T-helper 17 cell (primary cell): ENCODE data around the gene ZNF350. TPM values are rescaled to one million over a fixed set of nuclear protein-coding genes. Genes with fewer than 3 reads are reported as not detected.
"Not testable (repeated sequence)": the region's sequence is repeated elsewhere in the genome, so short reads cannot be mapped to it uniquely, and the experiment has no call there.

Experiments
- ATAC-seq: fragments of 150-1000 bp; cut with Tn5 transposase; 2 replicates; pipeline ENCODE4 v1.10.0; 2021; ENCODE audit warnings: mild to moderate bottlenecking, moderate library complexity
- DNase-seq, 3 donors: peaks; one replicate each; pipeline versions ENCODE4 v3.0.0 to v3.0.0-alpha.2; 2020 to 2021
- H3K9me3 ChIP-seq: one replicate; pipeline ENCODE4 v1.7.0; 2013; ENCODE audit warnings: low read length, mild to moderate bottlenecking; ENCODE audit not compliant: control insufficient read depth, poor library complexity, severe bottlenecking
- H3K27ac Mint-ChIP-seq: one replicate; pipeline ENCODE4 v1.8.0; 2022; ENCODE audit warnings: mild to moderate bottlenecking, moderate library complexity, mixed read lengths
- H3K27me3 Mint-ChIP-seq: one replicate; pipeline ENCODE4 v1.8.0; 2022; ENCODE audit warnings: mixed read lengths
- H3K36me3 Mint-ChIP-seq: one replicate; pipeline ENCODE4 v1.8.0; 2022; ENCODE audit warnings: low read depth, mixed read lengths
- H3K4me1 Mint-ChIP-seq: one replicate; pipeline ENCODE4 v1.8.0; 2022; ENCODE audit warnings: mild to moderate bottlenecking, mixed read lengths
- H3K4me3 Mint-ChIP-seq: one replicate; pipeline ENCODE4 v1.8.0; 2022; ENCODE audit warnings: mild to moderate bottlenecking, moderate library complexity, mixed read lengths
- total RNA-seq, 4 donors: library from RNA in 2 of 4; stranded (reverse) in 2 of 4; gene quantifications; one replicate each; pipeline ENCODE4 v1.2.3 and lab custom pipeline; 2022 to 2026

The ZNF350 gene
- total RNA-seq, 2 donors from 2014 or later: 33.5 to 36.0 TPM

DNA sequence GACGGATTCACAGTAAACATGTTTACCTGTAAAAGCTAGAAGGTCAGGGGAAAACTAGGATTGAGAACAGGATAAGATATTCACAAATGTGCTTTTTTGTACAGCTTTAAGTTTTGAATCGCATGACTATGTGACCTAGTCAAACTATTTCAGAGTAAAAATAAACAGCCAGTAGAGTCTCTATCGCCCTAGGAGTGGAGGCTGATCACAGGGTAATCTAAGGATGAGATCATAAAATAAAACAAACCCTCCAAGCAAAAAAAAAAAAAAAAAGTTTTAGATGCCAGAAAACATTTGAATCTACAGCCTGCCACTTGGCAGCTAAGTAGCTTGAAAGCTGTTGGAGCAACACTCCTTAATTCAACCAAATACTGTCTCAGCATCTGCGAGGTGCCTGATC lies 26.8 kb downstream of the ZNF350 start:
- ATAC-seq (no peak), DNase-seq (no peak)
- Mint-ChIP-seq H3K4me3 (no peak overlapping the region), H3K27me3 (no peaks in the 10 kb centered on the region), H3K4me1 (no peaks in the 10 kb centered on the region), H3K36me3 (peaks cover 6% of the 10 kb centered on the region), H3K27ac (no peak overlapping the region)
- peaks cover 23% of the 10 kb centered on the region for H3K9me3 ChIP-seq

DNA sequence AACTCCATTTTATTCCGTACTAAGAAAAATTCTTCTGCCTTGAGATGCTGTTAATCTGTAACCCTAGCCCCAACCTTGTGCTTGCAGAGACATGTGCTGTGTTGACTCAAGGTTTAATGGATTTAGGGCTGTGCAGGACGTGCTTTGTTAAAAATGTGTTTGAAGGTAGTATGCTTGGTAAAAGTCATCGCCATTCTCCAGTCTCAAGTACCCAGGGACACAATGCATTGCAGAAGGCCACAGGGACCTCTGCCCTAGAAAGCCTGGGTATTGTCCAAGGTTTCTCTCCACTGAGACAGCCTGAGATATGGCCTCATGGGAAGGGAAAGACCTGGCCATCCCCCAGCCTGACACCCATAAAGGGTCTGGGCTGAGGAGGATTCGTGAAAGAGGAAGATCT lies 28.8 kb downstream of the ZNF350 start:
- peaks cover 20% of the 10 kb centered on the region for H3K9me3 ChIP-seq
- H3K36me3 Mint-ChIP-seq: not testable (repeated sequence)

DNA sequence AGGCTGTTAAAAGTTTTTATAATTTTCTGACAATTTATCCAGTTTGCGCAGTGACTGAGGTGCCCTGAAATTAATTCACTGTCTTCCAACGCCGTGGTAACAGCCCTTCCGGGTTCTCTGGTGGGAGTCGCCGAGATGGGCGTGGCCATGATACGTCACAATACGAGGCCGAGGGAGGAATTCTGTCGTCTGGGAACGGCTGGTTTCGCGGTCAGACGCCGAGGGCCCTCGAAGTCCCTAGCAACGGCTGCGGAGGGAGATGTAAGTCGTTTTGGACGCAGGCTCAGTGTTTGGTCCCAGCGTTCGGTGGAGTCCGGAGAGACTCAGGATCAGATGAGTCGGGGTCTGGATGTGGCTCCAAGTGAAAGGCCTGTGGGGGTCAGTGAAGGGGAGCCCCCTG lies 37.7 kb downstream of the ZNF350 start:
- Mint-ChIP-seq H3K27ac (no peak overlapping the region), H3K36me3 (peaks cover 2% of the 10 kb centered on the region), H3K4me3 (no peak overlapping the region), H3K4me1 (no peaks in the 10 kb centered on the region), H3K27me3 (no peaks in the 10 kb centered on the region)
- ATAC-seq: no peak
- no peak for DNase-seq
- peaks cover 43% of the 10 kb centered on the region for H3K9me3 ChIP-seq

More for the DNA sequence above, 28.8 kb downstream of the ZNF350 start:
- not testable (repeated sequence) for DNase-seq, H3K4me3 Mint-ChIP-seq, H3K27ac Mint-ChIP-seq, ATAC-seq, H3K27me3 Mint-ChIP-seq, H3K4me1 Mint-ChIP-seq

DNA sequence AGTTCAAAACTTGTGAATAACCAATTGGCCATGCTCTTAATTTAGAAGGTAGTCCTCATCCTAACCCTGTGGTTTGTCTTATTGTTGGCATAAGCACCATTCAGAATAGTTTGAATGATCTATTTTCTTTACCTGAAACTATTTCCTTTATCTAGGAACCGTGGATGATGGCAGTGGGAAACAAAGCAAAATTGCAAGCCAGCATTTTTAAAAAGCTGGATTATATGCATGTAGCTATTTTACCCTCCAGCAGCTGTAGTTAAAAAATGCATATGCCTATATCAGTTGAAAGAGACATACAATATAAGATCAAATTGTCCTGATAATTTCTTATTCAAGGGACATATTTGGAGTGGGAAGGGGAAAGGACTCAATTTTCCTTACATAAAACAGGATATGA lies 40.0 kb downstream of the ZNF350 start:
- Mint-ChIP-seq H3K27me3 (no peaks in the 10 kb centered on the region), H3K36me3 (peaks cover 4% of the 10 kb centered on the region), H3K4me3 (no peak overlapping the region), H3K4me1 (no peaks in the 10 kb centered on the region), H3K27ac (no peak overlapping the region)
- DNase-seq (no peak), ATAC-seq (no peak)
- peaks cover 60% of the 10 kb centered on the region for H3K9me3 ChIP-seq

DNA sequence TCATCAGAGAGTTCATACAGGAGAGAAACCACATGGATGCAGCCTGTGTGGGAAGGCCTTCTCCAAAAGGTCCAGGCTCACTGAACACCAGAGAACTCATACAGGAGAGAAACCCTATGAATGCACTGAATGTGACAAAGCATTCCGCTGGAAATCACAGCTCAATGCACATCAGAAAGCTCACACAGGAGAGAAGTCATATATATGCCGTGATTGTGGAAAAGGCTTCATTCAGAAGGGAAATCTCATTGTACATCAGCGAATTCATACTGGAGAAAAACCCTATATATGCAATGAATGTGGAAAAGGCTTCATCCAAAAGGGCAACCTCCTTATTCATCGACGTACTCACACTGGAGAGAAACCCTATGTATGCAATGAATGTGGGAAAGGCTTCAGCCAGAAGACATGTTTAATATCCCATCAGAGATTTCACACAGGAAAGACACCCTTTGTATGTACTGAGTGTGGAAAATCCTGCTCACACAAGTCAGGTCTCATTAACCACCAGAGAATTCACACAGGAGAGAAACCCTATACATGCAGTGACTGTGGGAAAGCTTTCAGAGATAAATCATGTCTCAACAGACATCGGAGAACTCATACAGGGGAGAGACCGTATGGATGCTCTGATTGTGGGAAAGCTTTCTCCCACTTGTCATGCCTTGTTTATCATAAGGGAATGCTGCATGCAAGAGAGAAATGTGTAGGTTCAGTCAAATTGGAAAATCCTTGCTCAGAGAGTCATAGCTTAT lies 41.7 kb downstream of the ZNF350 start:
- peaks cover 73% of the 10 kb centered on the region for H3K9me3 ChIP-seq
- no peaks in the 10 kb centered on the region for H3K4me1 Mint-ChIP-seq
- ATAC-seq (no peak), DNase-seq (no peak)
- H3K4me3 Mint-ChIP-seq: no peak overlapping the region
- H3K27ac Mint-ChIP-seq: no peak overlapping the region
- H3K27me3 Mint-ChIP-seq: no peaks in the 10 kb centered on the region
- peaks cover 9% of the 10 kb centered on the region for H3K36me3 Mint-ChIP-seq

DNA sequence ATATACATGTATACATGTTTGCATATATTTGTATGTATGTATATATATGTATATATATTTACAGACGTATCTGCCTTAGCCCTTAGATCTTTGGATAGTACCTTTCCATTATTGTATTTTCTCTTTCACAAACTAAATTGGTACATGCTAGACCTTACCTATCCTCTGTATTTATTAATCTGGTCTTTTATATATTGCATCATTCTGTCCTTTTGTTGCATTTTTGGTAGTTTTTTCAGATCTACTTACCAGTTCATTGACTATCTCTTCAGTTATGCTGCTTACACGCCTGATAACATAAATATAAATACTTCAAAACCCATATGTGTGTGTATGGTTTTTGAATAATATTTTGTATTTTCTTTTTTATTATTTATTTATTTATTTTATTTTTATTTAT lies 47.7 kb downstream of the ZNF350 start:
- ATAC-seq (no peak), DNase-seq (no peak)
- Mint-ChIP-seq H3K27me3 (no peaks in the 10 kb centered on the region), H3K4me3 (no peak overlapping the region), H3K36me3 (peaks cover 7% of the 10 kb centered on the region), H3K4me1 (no peaks in the 10 kb centered on the region), H3K27ac (no peak overlapping the region)
- peaks cover 63% of the 10 kb centered on the region for H3K9me3 ChIP-seq

DNA sequence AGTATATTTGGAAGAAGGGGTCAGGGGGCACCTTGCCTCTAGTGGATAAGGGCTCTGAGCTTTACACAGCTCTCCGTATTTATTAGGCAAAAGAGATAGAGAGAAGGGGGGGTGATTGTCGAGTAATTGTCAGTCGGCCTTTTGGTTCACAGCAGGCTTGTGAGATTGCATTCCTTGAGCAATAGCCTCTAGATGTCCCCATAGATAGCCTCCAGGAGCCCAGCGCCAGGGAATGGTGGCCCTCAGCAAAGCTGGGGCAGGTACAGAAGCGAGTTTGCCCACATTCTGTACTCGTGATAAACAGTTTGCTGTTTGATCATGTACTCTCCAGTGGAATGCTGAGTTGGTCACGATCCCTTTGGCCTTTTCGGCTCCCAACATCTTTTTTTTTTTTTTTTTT lies 54.7 kb downstream of the ZNF350 start:
- no peak overlapping the region for H3K27ac Mint-ChIP-seq

DNA sequence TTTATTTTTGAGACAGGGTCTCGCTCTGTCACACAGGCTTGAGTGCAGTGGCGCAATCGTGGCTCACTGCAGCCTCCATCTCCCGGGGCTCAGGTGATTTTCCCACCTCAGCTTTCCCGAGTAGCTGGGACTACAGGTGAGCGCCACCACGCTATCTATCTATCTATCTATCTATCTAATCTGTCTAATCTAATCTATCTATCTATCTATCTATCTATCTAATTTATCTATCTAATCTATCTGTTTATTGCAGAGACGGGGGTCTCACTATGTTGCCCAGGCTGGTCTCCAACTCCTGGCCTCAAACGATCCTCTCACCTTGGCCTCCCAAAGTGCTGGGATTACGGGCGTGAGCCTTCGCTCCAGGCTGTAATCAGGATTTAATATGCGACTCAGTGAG lies 58.8 kb downstream of the ZNF350 start:
- Mint-ChIP-seq H3K4me3 (peak overlapping the region; percentile 94), H3K27ac (peak overlapping the region; percentile 87), H3K4me1 (peaks cover 7% of the 10 kb centered on the region), H3K36me3 (peaks cover 15% of the 10 kb centered on the region), H3K27me3 (no peaks in the 10 kb centered on the region)
- H3K9me3 ChIP-seq: peaks cover 6% of the 10 kb centered on the region
- no peak for DNase-seq
- ATAC-seq: no peak

More for the DNA sequence above, 54.7 kb downstream of the ZNF350 start:
- Mint-ChIP-seq H3K4me1 (peaks cover 5% of the 10 kb centered on the region), H3K27me3 (no peaks in the 10 kb centered on the region), H3K4me3 (no peak overlapping the region), H3K36me3 (peaks cover 13% of the 10 kb centered on the region)
- ATAC-seq: no peak
- no peak for DNase-seq
- peaks cover 28% of the 10 kb centered on the region for H3K9me3 ChIP-seq

DNA sequence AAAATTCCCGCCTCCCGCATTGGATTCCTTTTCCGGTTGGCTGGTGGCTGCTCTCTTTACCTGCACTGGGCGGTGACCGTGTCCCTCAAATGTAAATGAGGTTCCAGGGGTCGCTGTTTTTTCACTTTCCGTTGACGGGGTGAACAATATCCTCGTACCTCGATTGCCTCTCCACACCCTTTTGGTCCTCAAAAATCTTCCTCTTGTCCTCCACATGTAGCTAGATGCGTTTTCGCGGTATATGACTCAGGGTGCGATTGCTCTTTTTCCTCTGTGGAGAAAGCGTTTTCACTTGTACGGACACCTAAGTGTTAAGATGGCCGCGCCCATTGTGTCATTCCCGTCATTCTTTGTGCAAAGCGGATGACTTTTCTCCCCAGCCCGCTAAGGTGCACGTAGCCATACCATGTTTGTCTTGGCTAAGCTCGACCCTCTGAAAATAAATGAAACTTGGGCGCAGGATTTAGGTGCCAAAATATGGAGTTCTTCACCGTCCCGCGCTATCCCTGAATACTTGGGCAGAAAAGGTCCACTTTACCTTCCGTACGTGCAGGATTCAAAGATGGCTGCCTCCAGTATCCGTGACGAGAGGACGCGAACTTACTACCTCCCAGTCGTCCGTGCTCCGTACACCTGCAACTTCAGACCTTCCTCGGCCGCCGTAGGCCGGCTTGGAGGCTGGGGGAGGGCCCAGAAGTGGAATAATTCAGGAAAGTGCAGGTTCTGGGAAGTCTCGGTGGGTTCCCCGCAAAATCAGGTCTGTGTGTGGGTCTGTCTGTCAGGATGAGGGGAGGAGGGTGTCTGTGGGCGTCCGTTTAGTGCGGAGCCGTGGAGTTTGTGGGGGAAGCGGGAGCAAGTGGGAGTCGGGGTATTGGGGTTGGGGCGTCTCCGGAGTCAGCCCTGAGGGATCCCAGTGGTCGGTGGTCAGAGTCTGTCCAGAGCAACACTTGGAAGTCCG lies 59.6 kb downstream of the ZNF350 start, which contains the start of gene ZNF613:
Gene ZNF613, plus strand, starts transcription at position 689 of the 958 bp plus-strand sequence. CDS start 8,749 bp downstream, outside the sequence.
- DNase-seq: peak; percentile 47 to 68 (median 62)
- no peaks in the 10 kb centered on the region for H3K27me3 Mint-ChIP-seq
- peaks cover 15% of the 10 kb centered on the region for H3K36me3 Mint-ChIP-seq
- peak; percentile 93 for ATAC-seq
- H3K27ac Mint-ChIP-seq: peak within 1 kb of the TSS; percentile 87
- H3K9me3 ChIP-seq: peaks cover 8% of the 10 kb centered on the region
- H3K4me3 Mint-ChIP-seq: peak within 1 kb of the TSS; percentile 94
- peaks cover 7% of the 10 kb centered on the region for H3K4me1 Mint-ChIP-seq

DNA sequence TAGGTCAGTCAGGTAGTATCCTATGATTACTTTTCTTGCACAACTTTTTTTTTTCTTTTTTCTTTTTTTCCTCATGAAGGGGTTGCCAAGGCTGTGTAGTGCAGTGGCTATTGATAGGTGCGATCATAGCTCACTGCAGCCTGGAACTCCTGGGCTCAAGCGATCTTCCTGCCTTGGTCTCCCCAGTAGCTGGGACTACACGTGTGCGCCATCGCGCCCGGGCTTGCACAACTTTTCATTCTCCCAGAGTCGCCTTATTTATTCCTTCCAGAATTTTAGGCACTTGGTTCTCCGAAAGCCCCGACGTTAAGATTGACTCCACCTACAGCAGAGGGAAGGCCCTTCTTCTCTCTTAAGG lies 60.2 kb downstream of the ZNF350 start:
- H3K36me3 Mint-ChIP-seq: peaks cover 13% of the 10 kb centered on the region
- H3K4me1 Mint-ChIP-seq: peaks cover 7% of the 10 kb centered on the region
- no peaks in the 10 kb centered on the region for H3K27me3 Mint-ChIP-seq
- no peak for DNase-seq
- peaks cover 11% of the 10 kb centered on the region for H3K9me3 ChIP-seq
- ATAC-seq: no peak
- H3K4me3 Mint-ChIP-seq: peak overlapping the region; percentile 94
- peak overlapping the region; percentile 87 for H3K27ac Mint-ChIP-seq

DNA sequence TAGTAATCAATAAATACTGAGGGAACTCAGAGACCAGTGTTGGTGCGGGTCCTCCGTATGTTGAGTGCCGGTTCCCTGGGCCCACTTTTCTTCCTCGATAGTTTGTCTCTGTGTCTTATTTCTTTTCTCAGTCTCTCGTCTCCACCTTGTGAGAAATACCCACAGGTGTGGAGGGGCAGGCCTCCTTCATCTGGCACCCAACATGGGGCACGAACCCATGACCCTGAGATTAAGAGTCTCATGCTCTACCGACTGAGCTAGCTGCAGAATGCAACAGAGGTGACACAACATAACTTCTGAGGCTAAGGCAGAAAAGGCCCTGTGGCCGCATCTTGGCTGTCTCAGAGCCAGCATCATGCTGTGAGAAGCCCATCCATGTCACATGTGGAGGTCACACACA lies 64.7 kb downstream of the ZNF350 start:
- DNase-seq (no peak), ATAC-seq (no peak)
- no peaks in the 10 kb centered on the region for H3K27me3 Mint-ChIP-seq
- H3K4me3 Mint-ChIP-seq: no peak overlapping the region
- peaks cover 2% of the 10 kb centered on the region for H3K4me1 Mint-ChIP-seq
- peaks cover 32% of the 10 kb centered on the region for H3K9me3 ChIP-seq
- H3K27ac Mint-ChIP-seq: no peak overlapping the region
- peaks cover 4% of the 10 kb centered on the region for H3K36me3 Mint-ChIP-seq

DNA sequence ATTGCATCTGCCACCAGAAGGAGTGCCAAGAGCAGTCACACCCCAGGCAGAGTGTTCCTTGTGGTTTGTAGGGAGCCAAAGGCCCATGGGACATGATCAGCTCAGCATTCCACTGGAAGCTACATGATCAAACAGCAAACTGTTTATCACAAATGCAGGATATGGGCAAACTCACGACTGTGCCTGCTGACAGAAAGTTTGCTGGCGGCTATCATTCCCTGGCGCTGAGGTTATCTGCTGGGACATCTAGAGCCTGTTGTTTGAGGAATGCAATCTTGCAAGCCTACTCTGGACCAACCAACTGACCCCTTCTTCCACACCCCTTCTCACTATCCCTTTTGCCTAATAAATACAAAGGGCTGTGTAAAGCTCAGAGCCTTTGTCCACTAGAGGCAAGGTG lies 67.0 kb downstream of the ZNF350 start:
- no peaks in the 10 kb centered on the region for H3K27me3 Mint-ChIP-seq
- no peak for DNase-seq
- no peaks in the 10 kb centered on the region for H3K36me3 Mint-ChIP-seq
- no peak overlapping the region for H3K27ac Mint-ChIP-seq
- no peaks in the 10 kb centered on the region for H3K4me1 Mint-ChIP-seq
- no peak overlapping the region for H3K4me3 Mint-ChIP-seq
- no peak for ATAC-seq
- H3K9me3 ChIP-seq: peaks cover 42% of the 10 kb centered on the region

DNA sequence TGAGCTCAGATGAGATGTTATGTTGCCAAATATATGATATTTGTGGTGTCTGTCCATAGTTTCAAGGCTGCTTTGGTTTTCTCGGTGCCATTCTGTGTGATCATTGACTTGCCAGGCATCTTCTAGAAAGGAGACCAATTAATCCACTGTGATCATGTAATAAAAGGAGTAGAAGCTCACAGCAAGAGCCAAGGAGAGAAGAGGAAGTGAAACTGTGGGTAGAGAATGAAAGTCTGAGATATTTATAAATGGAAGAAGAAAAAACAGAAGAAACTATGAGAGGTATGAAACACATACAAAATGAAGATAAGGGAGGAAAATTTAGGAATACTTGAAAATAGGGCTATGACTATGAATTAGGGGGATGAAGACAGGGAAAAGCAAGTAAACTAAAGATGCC lies 70.5 kb downstream of the ZNF350 start:
- Mint-ChIP-seq H3K27ac (no peak overlapping the region), H3K36me3 (peaks cover 2% of the 10 kb centered on the region), H3K27me3 (no peaks in the 10 kb centered on the region), H3K4me1 (no peaks in the 10 kb centered on the region), H3K4me3 (no peak overlapping the region)
- H3K9me3 ChIP-seq: peaks cover 34% of the 10 kb centered on the region
- no peak for DNase-seq
- ATAC-seq: no peak
